ENCODE measurements around the gene F2. TPM values are rescaled to one million over a fixed set of nuclear protein-coding genes. Genes with fewer than 3 reads are reported as not detected.
A peak's percentile ranks its signal among the peaks of the same experiment; 100 is the strongest.

The F2 gene
- total and polyA plus RNA-seq, 2 of the 13 experiments (the other 11 are each of a cell fraction or from before 2014, with no cell fraction given) = 330 to 801 TPM

- 0 out of 2 replicates have a peak, but pooled peaks have one; percentile 17 for TF ChIP-seq ZBTB39 (CRISPR knock-in tag; IDR thresholded peaks at IDR 0.05)
- peak; percentile 50; the same call in 1 of the 2 replicates for TF ChIP-seq ZNF124 (CRISPR knock-in tag; IDR thresholded peaks at IDR 0.05)
- TF ChIP-seq NRL (CRISPR knock-in tag; IDR thresholded peaks at IDR 0.05; ENCODE audit: borderline replicate concordance) = peak; percentile 85; the same call in 1 of the 2 replicates
- no peak for TF ChIP-seq PRDM4 (CRISPR knock-in tag; IDR thresholded peaks at IDR 0.05; ENCODE audit: borderline replicate concordance)
- no peak for TF ChIP-seq ATF7 (IDR thresholded peaks at IDR 0.05)
- peak; percentile 34 for TF ChIP-seq ATF7 (CRISPR knock-in tag; IDR thresholded peaks at IDR 0.05)
- no peak for TF ChIP-seq ZNF207 (IDR thresholded peaks at IDR 0.05; ENCODE audit: borderline replicate concordance)
- TF ChIP-seq CERS6 (CRISPR knock-in tag; IDR thresholded peaks at IDR 0.05) = no peak
- TF ChIP-seq BRCA1 (CRISPR knock-in tag; IDR thresholded peaks at IDR 0.05) = peak; percentile 76; the same call in 1 of the 2 replicates
- TF ChIP-seq ZNF576 (CRISPR knock-in tag; IDR thresholded peaks at IDR 0.05) = 0 out of 2 replicates have a peak, but pooled peaks have one; percentile 30
- no peak for TF ChIP-seq ZNF674 (CRISPR knock-in tag; IDR thresholded peaks at IDR 0.05; ENCODE audit: low read depth)
- peak; percentile 87 for TF ChIP-seq PITX1 (CRISPR knock-in tag; IDR thresholded peaks at IDR 0.05)
- TF ChIP-seq HOXA7 (CRISPR knock-in tag; IDR thresholded peaks at IDR 0.05) = no peak
- TF ChIP-seq NFIC (IDR thresholded peaks at IDR 0.05; ENCODE audit: low read length) = no peak
- TF ChIP-seq GTF3A (CRISPR knock-in tag; conservative IDR thresholded peaks at IDR 0.05) = no peak
- no peak for TF ChIP-seq EED (CRISPR knock-in tag; IDR thresholded peaks at IDR 0.05)
- TF ChIP-seq CEBPB (IDR thresholded peaks at IDR 0.05; ENCODE audit: borderline replicate concordance, low read depth, low read length) = peak; percentile 87
- no peak for TF ChIP-seq TAF15 (IDR thresholded peaks at IDR 0.05; ENCODE audit: low read depth, low read length, poor library complexity, severe bottlenecking)
- TF ChIP-seq ZBTB34 (CRISPR knock-in tag; IDR thresholded peaks at IDR 0.05) = peak; percentile 89
- no peak for TF ChIP-seq ZNF7 (CRISPR knock-in tag; IDR thresholded peaks at IDR 0.05)
Observed at GRCh38 chr11:46719048-46719542, at the start of gene F2 (continued).
